Activated CD8-positive, alpha-beta memory T cell treated with anti-CD3 and anti-CD28 coated beads, Interleukin-2, amount 50 U/mL, for 48 hours (primary cell): ENCODE results near the gene RAP2C.
"Not testable (repeated sequence)": the region's sequence is repeated elsewhere in the genome, so short reads cannot be mapped to it uniquely, and the experiment has no call there.

Source experiments
- DNase-seq: peaks from one replicate; pipeline ENCODE4 v3.0.0-alpha.2; 2020

Gene RAP2C

DNA sequence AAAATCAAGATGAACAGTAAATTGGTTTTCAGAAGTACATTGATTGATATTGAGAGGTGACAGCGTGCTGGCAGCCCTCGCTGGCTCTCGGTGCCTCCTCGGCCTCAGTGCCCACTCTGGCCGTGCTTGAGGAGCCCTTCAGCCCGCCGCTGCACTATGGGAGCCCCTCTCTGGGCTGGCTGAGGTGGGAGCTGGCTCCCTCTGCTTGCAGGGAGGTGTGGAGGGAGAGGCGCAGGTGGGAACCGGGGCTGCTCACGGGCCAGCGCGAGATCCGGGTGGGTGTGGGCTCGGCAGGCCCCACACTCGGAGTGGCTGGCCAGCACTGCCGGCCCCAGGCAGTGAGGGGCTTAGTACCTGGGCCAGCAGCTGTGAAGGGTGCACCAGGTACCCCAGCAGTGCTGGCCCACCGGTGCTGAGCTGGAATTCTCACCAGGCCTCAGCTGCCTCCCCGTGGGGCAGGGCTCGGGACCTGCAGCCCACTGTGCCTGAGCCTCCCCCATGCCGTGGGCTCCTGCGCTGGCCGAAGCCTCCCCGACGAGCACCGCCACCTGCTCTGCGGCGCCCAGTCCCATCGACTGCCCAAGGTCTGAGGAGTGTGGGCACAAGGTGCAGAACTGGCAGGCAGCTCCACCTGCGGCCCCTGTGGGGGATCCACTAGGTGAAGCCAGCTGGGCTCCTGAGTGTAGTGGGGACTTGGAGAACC, 25.2 kb downstream of the RAP2C start:
- no peak for DNase-seq

DNA sequence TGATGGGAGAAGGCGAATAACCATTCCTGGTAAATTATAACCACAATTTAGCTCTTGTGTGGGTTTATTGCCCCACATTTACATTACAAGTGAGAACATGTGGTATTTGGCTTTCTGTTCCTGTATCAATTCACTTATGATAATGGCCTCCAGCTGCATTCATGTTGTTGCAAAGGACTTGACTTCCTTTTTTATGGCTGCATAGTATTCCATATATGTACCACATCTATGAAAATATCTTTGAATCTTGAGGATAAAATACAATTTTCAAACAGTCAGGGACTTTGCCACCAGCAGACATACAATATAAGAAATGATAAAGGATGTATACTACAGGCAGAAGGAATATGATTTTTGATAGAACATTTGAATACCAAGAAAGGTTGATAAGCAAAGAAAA, 27.3 kb downstream of the RAP2C start:
- no peak for DNase-seq

DNA sequence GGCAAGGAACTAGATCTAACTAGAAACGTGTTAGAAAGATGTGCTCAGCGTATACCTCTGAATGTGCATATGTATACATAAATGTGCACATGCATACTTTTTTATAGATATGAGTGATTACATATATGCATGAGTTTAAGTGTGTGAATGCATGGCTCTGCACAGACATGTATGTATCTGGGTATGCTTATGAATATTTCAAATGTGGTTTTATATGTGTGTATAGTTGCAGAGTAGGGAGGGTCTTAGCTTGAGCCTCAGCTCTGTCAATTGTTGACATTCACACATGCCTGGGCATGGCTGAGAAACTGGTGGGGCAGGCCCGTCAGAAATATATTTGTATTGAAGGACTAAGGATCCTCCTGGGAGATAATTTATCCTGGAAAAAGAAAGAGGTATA, 31.1 kb downstream of the RAP2C start:
- DNase-seq, result no peak

DNA sequence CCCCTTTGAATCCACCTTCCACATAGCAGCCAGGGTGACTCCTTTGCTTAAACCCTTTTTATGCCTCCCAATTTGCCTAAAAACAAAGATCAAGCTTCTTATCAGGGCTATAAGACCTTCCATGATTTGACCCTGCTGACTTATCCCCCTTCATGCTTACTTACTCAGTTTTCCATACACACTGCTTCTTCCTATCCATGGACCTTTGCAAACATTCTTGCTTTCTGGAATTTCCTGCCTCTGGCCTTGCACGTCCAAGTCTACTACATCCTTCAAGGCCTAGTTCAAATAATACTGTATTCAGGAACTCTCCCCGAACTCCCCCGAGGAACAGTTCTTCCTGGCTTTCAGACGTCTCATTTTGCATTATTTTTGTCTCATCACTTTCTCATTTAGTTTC, 31.8 kb downstream of the RAP2C start:
- no peak for DNase-seq

DNA sequence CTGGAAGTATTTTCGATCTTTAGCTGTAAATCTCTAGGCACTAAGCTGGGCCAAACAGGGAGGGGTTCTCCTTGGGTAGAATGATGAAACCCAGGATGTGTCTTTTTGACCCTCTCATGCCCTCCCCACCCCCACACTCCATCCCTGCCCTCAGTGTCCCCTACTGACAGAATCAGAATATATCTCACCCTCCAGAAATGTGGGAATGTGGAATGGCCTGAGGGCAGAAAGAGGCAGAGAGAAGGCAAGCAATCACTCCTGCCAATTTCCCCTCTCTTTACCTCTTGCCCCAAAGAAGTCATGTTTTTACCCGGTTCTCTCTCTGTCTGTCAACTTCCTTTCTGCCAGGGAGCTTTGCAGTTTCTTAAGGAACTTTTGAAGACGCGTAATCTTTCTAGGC, 34.4 kb downstream of the RAP2C start:
- no peak for DNase-seq

DNA sequence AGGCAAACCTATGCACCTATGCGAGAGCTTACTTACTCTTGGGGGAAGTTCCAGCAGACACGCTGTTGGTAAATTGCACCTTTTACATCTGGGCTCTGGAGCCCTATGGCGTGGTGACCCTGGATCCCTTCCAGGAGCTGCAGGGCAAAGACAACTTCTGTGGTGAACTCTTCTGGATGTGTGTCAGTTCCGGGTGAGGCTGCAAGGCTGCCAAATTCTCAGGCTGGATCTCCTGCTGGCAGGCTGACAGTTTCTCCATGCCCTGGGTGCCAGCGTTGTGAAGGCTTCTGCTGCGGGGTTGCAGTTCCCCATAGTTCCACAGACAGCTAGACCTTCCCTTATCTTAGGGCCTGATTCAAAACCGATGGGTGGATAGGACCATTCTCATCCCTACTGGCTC, 37.9 kb downstream of the RAP2C start:
- DNase-seq, result no peak

DNA sequence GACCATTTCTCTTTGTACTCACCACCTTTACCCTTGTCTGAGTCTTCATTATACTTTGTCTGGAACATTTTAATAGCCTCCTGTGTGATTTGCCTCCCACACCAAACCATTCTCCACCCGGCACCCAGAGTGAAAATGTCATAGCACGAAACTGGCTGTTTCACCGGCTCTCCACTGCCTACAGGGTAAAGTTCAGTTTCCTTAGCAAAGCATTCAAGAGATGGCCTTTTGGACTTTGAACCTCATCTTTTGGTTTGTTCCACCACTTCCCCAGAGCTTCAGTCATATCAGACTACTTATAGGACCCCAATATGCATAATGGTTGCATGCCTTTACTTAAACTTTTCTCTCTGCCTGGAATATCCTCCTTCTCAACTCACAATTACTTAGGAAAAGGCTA, 38.3 kb downstream of the RAP2C start:
- DNase-seq, result no peak

DNA sequence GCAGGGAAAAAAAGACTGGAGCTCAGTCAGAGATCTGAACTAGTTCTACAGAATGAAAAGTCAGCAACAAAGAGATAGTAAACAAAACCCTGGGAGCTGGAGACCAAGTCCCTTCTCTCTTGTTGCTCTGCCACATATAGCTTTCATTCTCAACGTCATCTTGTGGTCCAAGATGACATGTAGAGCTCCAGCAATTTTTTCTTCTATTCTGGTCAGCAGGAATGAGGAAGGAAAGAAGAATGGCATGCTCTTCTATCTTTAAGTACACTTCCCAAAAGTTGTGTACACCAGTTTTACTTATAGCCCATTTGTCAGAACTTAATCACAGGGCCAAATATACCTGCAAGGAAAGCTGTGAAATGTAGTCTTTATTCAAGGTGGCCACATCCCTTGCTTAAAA, 45.6 kb downstream of the RAP2C start:
- DNase-seq, result no peak

DNA sequence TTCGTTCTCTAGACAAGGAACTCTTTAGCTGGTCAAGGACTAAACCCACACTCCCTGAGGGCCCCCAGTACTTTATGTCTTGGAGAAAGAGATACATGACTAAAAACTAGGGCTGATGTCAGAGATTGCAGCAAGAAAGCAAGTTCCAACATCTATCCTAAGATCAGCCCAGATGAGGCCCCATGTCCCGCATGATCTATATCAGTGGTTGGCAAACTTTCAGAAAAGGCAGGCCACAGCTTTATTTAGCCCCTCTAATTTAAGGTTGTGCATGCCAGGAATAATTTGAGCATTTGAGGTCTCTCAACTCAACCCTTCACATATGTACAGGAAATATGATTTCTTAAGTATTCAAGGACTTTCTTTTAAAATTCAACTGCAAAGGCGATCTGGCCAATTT, 47.4 kb downstream of the RAP2C start:
- no peak for DNase-seq

DNA sequence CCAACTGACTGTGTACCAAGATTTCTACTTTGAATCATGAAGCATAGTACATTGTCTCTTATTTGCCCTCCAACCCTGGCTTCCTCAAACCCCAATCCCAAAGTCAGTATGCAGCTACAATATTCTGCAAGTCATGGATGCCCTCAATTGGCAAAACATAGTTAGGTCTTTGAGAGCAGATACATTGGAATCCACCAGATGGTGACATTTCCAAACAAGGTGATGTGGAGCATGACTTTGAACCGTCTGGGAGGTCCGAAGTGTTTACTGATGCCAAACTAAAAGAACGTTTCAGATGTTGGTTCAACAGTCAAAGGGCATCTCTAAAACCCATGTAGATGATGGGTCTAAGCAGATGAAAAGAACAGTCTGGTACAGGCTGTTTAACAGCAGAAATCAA, 47.8 kb downstream of the RAP2C start:
- DNase-seq, result no peak

DNA sequence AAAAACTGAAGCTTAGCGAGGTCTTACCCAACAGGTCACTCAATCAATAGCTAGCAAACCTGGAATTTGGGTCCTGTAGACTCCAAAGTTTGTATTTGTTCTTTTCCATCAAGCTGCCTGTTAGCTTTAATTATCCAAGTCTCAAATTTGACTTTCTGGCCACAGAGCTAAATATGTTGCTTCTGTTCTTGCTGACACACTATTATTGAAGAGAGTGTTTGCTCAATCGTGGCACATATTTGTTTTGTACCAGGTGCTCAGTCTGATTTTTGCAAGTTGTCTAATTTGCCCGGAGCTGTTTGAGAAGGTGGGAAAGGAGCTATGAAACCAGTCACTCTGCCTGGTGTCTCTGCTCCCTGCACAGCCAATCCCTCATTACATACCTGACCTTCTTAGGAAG, 49.7 kb downstream of the RAP2C start:
- no peak for DNase-seq

DNA sequence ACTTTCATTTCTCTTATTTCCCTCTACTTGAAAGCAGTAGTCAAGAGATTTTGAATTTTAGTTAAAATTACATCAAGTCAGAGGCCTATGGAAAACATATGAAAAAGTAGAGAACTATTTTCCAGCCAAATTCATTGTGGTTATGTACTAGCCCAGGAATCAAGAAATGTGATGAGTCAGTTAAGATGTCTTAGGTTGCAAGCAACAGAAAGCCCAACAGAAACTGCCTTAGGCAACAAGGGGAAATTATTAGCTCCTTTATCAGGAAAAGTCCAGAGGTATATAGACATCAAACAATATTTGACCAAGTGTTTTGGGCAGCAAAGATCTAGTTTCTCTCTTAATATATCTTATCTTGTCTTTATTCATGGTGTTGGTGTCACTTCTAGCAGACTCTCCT, 53.6 kb downstream of the RAP2C start:
- DNase-seq, result no peak

DNA sequence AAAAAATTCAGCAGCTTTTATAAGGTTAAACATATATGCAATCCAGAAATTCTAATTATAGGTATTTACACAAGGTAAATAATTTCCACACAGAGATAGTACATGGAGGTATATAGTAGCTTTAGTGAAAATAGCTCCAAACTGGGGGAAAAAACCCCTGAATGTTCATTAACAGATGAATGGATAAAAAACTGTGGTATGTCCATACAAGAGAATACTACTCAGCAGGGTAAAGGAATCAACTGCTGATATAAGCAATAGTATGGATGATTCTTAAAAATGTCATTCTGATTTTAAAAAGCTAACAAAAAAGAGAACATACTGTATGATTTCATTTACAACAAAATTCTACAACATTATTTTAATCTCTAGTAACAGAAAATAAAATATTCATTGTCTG, 54.2 kb downstream of the RAP2C start:
- DNase-seq, result no peak

DNA sequence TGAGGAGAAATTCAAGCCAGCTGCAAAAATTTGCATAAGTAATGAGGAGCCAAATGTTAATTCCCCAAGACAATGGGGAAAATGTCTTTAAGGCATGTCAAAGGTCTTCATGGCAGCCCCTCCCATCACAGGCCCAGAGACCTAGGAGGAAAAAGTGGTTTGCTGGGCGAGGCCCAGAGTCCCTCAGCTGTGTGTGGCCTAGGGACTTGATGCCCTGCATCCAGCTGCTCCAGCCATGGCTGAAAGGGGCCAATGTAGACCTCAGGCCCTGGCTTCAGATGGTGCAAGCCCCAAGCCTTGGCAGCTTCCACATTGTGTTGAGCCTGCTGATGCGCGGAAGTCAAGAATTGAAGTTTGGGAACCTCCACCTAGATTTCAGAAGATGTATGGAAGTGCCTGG, 56.2 kb downstream of the RAP2C start:
- not testable (repeated sequence) for DNase-seq

DNA sequence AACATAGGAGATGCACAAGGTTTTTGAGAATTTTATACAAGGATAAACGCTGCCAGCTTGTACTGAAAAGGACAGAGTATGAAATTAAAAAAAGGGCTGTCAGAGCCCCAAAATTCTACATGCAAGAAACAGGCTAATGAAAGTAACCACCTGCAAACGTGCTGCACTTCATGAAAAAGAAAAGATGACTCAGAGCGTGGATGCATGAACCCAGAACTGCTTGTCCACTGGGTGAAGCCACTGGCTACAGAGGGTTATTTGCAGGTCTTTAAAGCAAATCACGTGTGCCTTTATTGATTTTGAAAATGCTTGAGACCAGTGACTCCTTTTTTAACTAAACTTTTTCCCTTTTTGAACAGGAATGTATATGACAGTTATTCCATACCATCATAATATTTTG, 66.1 kb downstream of the RAP2C start:
- no peak for DNase-seq
